ENCODE results near the gene KCNH1.

DNA sequence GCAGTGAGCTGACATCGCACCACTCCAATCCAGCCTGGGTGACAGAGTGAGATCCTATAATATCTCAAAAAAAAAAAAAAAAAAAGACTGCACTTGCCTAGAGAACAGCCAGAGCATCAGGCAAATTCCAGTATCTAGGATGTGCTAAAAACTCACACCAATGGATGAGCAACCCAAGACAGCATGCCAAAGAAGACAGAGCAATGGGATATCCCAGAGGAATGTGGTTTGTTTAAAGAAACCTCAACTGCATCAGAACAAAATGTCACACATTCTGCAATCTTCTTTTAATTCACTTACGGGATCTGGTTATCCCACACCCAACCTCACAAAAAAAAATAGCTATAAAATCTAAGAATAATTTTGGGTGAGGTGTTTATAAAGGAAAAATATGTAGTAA lies 7.3 kb downstream of the KCNH1 start:
- TF ChIP-seq KDM5A (IDR thresholded peaks at IDR 0.05), result no peak
- TF ChIP-seq POLR2AphosphoS2 (conservative IDR thresholded peaks at IDR 0.05; ENCODE audit: low read length), result no peak
- no peak for TF ChIP-seq USF2 (IDR thresholded peaks at IDR 0.05)
- TF ChIP-seq NPAS2 (CRISPR knock-in tag; IDR thresholded peaks at IDR 0.05; ENCODE audit: borderline replicate concordance), result no peak
- TF ChIP-seq TP53 (CRISPR knock-in tag; IDR thresholded peaks at IDR 0.05), result no peak
- TF ChIP-seq RCOR1 (IDR thresholded peaks at IDR 0.05; ENCODE audit: low read depth, low read length), result no peak
- TF ChIP-seq CTCF (IDR thresholded peaks at IDR 0.05), result no peak
- TF ChIP-seq RARB (CRISPR knock-in tag; IDR thresholded peaks at IDR 0.05), result no peak
- TF ChIP-seq ZNF302 (CRISPR knock-in tag; IDR thresholded peaks at IDR 0.05), result no peak
- TF ChIP-seq MAZ (IDR thresholded peaks at IDR 0.05; ENCODE audit: borderline replicate concordance, low read depth, low read length), result no peak
- TF ChIP-seq, protein P1, sequence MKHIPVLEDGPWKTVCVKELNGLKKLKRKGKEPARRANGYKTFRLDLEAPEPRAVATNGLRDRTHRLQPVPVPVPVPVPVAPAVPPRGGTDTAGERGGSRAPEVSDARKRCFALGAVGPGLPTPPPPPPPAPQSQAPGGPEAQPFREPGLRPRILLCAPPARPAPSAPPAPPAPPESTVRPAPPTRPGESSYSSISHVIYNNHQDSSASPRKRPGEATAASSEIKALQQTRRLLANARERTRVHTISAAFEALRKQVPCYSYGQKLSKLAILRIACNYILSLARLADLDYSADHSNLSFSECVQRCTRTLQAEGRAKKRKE (CRISPR knock-in tag; IDR thresholded peaks at IDR 0.05; ENCODE audit: low read depth), result no peak
- no peak for TF ChIP-seq MYC (IDR thresholded peaks at IDR 0.05; ENCODE audit: borderline replicate concordance, low read length)
- no peak for TF ChIP-seq RAD21 (conservative IDR thresholded peaks at IDR 0.05 in 1 of 2, IDR thresholded peaks at IDR 0.05 in 1 of 2)

All from A549 (cell line).